ENCODE measurements around the gene PRKD1.

PRKD1 gene

DNA sequence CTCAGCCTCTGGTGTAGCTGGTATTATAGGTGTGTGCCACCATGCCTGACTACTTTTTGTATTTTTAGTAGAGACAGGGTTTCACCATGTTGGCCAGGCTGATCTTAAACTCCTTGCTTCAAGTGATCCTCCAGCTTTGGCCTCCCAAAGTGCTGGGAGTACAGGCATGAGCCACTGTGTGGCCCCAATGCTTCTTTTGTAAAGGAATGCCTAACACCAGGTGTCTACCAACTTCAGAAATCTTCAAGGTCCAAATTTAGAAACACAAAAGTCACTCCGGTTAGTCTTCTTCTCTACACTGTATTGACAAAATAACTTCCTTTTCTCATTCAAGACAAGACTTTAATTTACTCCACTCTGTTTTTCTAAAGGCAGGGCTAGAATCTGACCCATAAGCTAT lies 188.7 kb downstream of the PRKD1 start:
- TF ChIP-seq TEAD4 (IDR thresholded peaks at IDR 0.05) (no peak), TAF1 (IDR thresholded peaks at IDR 0.05; ENCODE audit: low read depth) (no peak), TCF12 (IDR thresholded peaks at IDR 0.05; ENCODE audit: low read depth) (no peak), CEBPB (IDR thresholded peaks at IDR 0.05) (no peak), FOXM1 (IDR thresholded peaks at IDR 0.05; ENCODE audit: borderline replicate concordance, low read depth) (no peak), RAD21 (IDR thresholded peaks at IDR 0.05; ENCODE audit: low read depth) (no peak), EGR1 (IDR thresholded peaks at IDR 0.05) (no peak)
- TF ChIP-seq, protein P1, sequence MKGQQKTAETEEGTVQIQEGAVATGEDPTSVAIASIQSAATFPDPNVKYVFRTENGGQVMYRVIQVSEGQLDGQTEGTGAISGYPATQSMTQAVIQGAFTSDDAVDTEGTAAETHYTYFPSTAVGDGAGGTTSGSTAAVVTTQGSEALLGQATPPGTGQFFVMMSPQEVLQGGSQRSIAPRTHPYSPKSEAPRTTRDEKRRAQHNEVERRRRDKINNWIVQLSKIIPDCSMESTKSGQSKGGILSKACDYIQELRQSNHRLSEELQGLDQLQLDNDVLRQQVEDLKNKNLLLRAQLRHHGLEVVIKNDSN (IDR thresholded peaks at IDR 0.05): no peak

DNA sequence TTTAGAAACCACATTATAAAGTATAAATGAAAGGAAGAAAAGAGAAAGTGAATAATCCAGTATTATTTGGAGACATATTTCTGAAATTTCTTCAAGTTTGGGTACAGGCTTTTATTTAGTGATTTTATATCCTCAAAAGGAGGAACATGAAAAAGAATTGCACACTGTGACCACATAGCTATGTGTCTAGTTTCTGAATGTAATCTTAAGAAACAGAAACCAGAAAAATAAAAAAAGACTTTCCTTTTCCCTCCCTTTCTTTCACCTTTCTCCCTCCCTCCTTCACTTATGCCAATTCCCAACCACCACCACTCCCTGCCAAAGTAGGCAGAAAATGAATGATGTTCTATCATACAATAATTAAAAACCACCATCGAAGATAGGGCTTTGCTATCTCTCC lies 189.6 kb downstream of the PRKD1 start:
- TF ChIP-seq, protein P2, sequence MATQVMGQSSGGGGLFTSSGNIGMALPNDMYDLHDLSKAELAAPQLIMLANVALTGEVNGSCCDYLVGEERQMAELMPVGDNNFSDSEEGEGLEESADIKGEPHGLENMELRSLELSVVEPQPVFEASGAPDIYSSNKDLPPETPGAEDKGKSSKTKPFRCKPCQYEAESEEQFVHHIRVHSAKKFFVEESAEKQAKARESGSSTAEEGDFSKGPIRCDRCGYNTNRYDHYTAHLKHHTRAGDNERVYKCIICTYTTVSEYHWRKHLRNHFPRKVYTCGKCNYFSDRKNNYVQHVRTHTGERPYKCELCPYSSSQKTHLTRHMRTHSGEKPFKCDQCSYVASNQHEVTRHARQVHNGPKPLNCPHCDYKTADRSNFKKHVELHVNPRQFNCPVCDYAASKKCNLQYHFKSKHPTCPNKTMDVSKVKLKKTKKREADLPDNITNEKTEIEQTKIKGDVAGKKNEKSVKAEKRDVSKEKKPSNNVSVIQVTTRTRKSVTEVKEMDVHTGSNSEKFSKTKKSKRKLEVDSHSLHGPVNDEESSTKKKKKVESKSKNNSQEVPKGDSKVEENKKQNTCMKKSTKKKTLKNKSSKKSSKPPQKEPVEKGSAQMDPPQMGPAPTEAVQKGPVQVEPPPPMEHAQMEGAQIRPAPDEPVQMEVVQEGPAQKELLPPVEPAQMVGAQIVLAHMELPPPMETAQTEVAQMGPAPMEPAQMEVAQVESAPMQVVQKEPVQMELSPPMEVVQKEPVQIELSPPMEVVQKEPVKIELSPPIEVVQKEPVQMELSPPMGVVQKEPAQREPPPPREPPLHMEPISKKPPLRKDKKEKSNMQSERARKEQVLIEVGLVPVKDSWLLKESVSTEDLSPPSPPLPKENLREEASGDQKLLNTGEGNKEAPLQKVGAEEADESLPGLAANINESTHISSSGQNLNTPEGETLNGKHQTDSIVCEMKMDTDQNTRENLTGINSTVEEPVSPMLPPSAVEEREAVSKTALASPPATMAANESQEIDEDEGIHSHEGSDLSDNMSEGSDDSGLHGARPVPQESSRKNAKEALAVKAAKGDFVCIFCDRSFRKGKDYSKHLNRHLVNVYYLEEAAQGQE (IDR thresholded peaks at IDR 0.05; ENCODE audit: low read depth): no peak
- TF ChIP-seq TCF12 (IDR thresholded peaks at IDR 0.05; ENCODE audit: low read depth): no peak
- no peak for TF ChIP-seq CEBPB (IDR thresholded peaks at IDR 0.05)
- TF ChIP-seq, protein P1 (IDR thresholded peaks at IDR 0.05): no peak
- TF ChIP-seq RAD21 (IDR thresholded peaks at IDR 0.05; ENCODE audit: low read depth): no peak
- no peak for TF ChIP-seq NFIC (IDR thresholded peaks at IDR 0.05)
- no peak for TF ChIP-seq TAF1 (IDR thresholded peaks at IDR 0.05; ENCODE audit: low read depth)
- no peak for TF ChIP-seq TEAD4 (IDR thresholded peaks at IDR 0.05)
- TF ChIP-seq EP300 (IDR thresholded peaks at IDR 0.05; ENCODE audit: borderline replicate concordance): no peak
- no peak for TF ChIP-seq FOXM1 (IDR thresholded peaks at IDR 0.05; ENCODE audit: borderline replicate concordance, low read depth)
- no peak for TF ChIP-seq EGR1 (IDR thresholded peaks at IDR 0.05)
- no peak for TF ChIP-seq CREB1 (IDR thresholded peaks at IDR 0.05; ENCODE audit: low read depth)
- TF ChIP-seq, protein P3, sequence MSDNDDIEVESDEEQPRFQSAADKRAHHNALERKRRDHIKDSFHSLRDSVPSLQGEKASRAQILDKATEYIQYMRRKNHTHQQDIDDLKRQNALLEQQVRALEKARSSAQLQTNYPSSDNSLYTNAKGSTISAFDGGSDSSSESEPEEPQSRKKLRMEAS (IDR thresholded peaks at IDR 0.05): no peak
- TF ChIP-seq ZBTB7A (IDR thresholded peaks at IDR 0.05; ENCODE audit: low read depth): no peak
- TF ChIP-seq YY1 (IDR thresholded peaks at IDR 0.05; ENCODE audit: low read depth): no peak

DNA sequence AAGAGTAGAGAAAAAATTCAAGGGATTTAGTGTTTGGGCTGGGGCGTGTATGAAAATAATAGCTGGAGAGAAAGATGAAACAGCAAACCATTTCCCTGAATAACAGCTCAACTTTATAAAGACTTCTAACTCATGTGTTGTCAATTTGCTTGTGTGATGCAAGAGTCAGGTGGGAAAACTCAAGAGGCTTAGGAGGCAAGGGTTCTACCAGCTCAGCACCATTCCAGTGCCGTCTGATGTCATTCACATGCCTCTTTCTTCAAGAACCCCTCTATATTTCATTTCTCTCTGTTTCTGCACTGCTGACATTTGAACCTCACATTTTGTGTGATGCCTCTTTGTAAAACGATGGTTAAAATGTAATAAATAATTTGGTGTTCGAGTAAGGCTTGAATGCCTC lies 192.2 kb downstream of the PRKD1 start:
- TF ChIP-seq YY1 (IDR thresholded peaks at IDR 0.05; ENCODE audit: low read depth) (no peak), TEAD4 (IDR thresholded peaks at IDR 0.05) (no peak), CEBPB (IDR thresholded peaks at IDR 0.05) (no peak), NFIC (IDR thresholded peaks at IDR 0.05) (no peak), CREB1 (IDR thresholded peaks at IDR 0.05; ENCODE audit: low read depth) (no peak), TAF1 (IDR thresholded peaks at IDR 0.05; ENCODE audit: low read depth) (no peak), TCF12 (IDR thresholded peaks at IDR 0.05; ENCODE audit: low read depth) (no peak), EGR1 (IDR thresholded peaks at IDR 0.05) (no peak), RAD21 (IDR thresholded peaks at IDR 0.05; ENCODE audit: low read depth) (no peak), EP300 (IDR thresholded peaks at IDR 0.05; ENCODE audit: borderline replicate concordance) (no peak), FOXM1 (IDR thresholded peaks at IDR 0.05; ENCODE audit: borderline replicate concordance, low read depth) (no peak), ZBTB7A (IDR thresholded peaks at IDR 0.05; ENCODE audit: low read depth) (no peak)
- TF ChIP-seq, protein P2 (IDR thresholded peaks at IDR 0.05; ENCODE audit: low read depth): no peak
- TF ChIP-seq, protein P1 (IDR thresholded peaks at IDR 0.05): no peak
- TF ChIP-seq, protein P3 (IDR thresholded peaks at IDR 0.05): no peak

DNA sequence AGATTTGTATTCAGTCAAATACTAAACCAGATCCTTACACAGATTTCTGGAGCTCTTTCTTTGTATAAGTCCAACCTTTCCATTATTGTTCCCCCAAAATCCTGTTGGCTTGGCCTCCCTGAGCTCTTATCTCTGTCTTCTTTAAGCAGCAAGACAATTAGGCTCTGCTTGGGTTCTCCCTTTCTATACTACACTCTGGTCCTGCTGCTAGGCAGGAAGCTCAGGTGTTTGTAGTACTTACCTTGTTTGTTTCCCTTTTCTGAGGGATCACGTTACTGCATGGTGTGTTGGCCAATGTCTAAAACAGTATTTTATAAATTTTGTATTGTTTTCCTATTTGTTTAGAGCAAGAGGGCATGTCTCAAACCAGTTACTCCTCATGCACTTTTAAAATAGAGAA lies 192.9 kb downstream of the PRKD1 start:
- no peak for TF ChIP-seq TCF12 (IDR thresholded peaks at IDR 0.05; ENCODE audit: low read depth)
- no peak for TF ChIP-seq TEAD4 (IDR thresholded peaks at IDR 0.05)
- TF ChIP-seq, protein P3 (IDR thresholded peaks at IDR 0.05): no peak
- no peak for TF ChIP-seq YY1 (IDR thresholded peaks at IDR 0.05; ENCODE audit: low read depth)
- TF ChIP-seq ZBTB7A (IDR thresholded peaks at IDR 0.05; ENCODE audit: low read depth): no peak
- TF ChIP-seq EGR1 (IDR thresholded peaks at IDR 0.05): no peak
- TF ChIP-seq CREB1 (IDR thresholded peaks at IDR 0.05; ENCODE audit: low read depth): no peak
- TF ChIP-seq, protein P1 (IDR thresholded peaks at IDR 0.05): no peak
- TF ChIP-seq NFIC (IDR thresholded peaks at IDR 0.05): no peak

DNA sequence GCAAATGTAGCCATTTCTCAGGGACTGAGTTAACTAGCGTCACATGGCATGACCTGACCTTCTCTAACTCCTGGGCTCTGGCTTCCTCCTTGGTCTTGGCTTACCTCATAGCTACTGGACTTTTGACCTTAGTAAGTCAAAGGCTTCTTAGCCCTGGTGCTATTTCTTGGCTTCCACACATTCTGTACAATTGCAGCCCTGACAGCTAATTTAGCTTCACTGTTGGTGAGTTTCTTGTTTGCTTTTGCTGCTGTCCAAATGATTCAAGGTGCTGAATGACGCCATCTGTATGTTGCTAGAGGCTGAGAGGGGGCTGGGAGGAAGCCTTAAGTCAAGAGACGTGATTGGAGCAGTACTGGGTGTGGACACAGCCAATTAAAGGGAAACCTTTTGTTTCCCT lies 202.7 kb downstream of the PRKD1 start:
- TF ChIP-seq, protein P3 (IDR thresholded peaks at IDR 0.05): no peak
- TF ChIP-seq, protein P2 (IDR thresholded peaks at IDR 0.05; ENCODE audit: low read depth): peak; percentile 84
- no peak for TF ChIP-seq TCF12 (IDR thresholded peaks at IDR 0.05; ENCODE audit: low read depth)
- TF ChIP-seq EP300 (IDR thresholded peaks at IDR 0.05; ENCODE audit: borderline replicate concordance): no peak
- TF ChIP-seq CREB1 (IDR thresholded peaks at IDR 0.05; ENCODE audit: low read depth): no peak

All from Ishikawa (cell line).